CD4-positive, alpha-beta T cell treated with Interferon alpha-2 for 1 hour (primary cell): ENCODE results near the gene PGLYRP4.
"Not testable (repeated sequence)": the region's sequence is repeated elsewhere in the genome, so short reads cannot be mapped to it uniquely, and the experiment has no call there.

ENCODE experiments used
- DNase-seq, 2 donors: peaks; one replicate each; pipeline ENCODE4 v3.0.0-alpha.2; 2020 to 2022

PGLYRP4 gene

GRCh38 chr1:153355445-153356071 lies 6.9 kb upstream of the PGLYRP4 start:
- peak; percentile 49 to 59 for DNase-seq

- DNase-seq: no peak
Observed at GRCh38 chr1:153354515-153355193, 6.0 kb upstream of the PGLYRP4 start.

GRCh38 chr1:153353226-153353947 lies 4.7 kb upstream of the PGLYRP4 start:
- DNase-seq: no peak

- peak; percentile 60 to 69 for DNase-seq
Observed at GRCh38 chr1:153352523-153352922, 3.9 kb upstream of the PGLYRP4 start.

GRCh38 chr1:153350321-153350957 lies 1.8 kb upstream of the PGLYRP4 start:
- no peak for DNase-seq

- DNase-seq: no peak
Observed at GRCh38 chr1:153349363-153350320, 1.0 kb upstream of the PGLYRP4 start.

- DNase-seq: no peak
Observed at GRCh38 chr1:153347856-153348255, 785 bp downstream of the PGLYRP4 start.

- not testable (repeated sequence) for DNase-seq
Observed at GRCh38 chr1:153347049-153347448, 1.6 kb downstream of the PGLYRP4 start.

- DNase-seq: no peak
Observed at GRCh38 chr1:153346077-153346723, 2.4 kb downstream of the PGLYRP4 start.

DNA sequence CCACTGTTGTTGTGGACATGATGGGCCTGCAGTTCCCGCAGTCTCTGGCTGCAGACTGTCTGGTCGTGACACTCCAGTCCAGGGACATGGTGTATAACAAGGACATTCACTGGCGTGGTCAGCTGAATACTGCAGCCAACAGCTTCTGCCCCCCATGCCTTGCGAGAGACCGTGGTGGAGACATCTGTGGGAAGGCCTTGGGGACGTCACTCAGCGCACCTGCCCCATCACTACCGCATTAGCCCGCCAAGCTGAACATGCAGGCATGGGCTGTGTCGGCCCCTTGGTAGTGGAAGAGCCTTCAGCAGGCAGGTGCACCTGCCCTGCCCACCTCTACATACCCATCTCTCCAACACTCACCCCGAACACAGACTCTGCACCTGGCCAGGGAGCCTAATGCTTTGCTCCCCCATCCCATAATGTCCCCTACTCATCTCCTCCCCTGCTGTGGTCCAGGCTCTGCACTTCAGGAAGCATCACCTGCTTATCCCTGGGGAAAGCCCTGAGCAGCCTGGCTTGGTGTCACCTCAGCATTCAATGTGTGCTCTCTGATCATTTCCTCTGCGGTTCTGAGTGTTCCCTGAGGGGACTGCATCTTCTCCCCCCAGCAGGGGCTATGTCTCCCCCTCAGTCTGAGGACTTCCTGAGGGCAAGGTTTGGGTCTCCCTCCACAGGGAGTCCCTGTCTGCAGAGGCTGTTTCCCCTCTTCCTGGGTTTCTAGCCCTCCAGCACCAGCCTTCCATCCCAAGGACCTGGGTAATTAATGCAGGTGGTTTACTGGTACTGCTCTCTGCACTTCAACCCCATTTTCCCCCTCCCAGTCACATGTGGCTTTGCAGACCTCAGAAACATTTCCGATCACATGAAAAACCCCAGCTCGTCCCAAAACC lies 3.2 kb downstream of the PGLYRP4 start:
- no peak for DNase-seq

DNA sequence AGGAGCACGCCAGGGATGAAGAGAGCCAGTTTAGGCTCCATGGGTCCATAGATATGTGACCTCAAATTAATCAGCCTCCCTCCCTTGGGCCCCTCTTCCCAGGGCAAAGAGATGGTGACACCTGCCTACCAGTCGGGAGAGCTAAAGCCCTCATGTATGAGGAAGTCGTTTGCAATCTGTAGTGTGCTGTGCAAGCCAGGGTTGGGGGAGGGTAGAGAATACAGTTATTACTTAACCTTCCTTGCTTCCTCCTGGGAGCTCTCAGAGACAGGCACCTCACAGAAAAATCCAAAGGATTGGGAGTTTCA lies 4.0 kb downstream of the PGLYRP4 start:
- DNase-seq: no peak

GRCh38 chr1:153343811-153344717 lies 4.6 kb downstream of the PGLYRP4 start:
- no peak for DNase-seq

DNA sequence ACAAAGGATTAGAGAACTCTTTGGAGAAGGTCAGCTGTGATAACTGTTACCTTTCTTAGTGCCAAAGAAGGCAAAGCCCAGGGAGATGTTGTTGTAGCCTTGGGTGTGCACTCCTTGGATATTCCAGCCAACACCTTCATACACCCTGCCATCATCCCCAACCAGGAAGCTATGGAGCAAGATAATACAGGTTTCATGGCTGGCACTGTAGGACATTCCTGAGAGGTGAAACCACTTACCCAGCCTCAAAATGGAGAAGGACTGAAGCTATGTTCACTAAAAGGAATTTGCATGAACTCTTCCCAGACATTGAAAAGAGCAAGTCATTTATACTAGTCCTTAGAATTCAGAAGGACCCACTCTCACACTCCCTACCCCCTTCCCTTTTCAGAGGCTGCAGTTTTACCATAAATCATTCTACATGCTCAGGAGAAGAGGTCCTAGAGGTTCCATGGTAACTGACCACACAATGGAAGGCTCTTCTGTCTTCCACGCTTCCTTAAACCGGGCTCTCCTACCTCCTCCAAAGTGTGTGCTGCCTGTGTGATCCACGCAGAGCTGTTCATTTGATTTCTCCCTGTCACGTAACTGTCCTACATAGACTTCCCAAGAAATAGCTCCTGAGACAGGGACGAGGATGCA lies 5.5 kb downstream of the PGLYRP4 start:
- no peak for DNase-seq

DNA sequence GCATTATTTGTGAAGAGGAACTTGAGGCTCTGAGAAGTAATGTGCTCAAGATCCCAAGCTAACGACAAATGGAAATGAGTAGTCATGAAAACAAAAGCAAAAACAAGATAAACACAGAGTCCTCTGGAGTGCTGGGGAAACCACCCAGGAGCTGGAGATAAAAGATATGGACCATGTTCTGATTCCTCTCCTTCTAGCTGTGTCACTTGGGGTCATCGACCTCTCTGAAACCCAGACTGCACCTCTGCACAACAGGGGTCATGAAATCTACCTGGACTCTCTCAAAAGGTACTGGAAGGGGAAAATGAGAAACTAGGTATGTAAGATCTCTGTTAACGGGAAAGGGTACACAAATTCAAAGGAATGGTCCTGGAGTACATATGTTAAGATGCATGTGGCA lies 6.5 kb downstream of the PGLYRP4 start:
- no peak for DNase-seq

- DNase-seq: no peak
Observed at GRCh38 chr1:153341431-153341934, 7.2 kb downstream of the PGLYRP4 start.

DNA sequence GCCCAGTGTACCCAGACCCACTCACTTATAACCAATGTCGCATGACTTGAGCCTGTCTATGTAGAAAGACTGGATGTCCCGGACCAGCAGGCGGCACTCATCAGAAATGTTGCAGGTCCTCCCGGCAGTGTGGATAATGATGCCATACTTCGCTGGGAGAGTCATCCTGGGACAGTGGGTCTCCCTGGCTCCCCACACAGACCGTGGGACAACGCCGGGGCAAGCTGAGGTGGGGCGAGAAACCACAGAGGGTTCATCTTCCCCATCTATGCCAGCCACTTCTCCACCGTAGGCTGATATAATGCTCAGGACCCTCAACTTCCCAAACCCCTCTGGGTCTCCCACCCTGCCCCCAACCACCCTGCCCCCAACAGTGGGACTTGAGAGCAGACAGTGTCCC lies 8.3 kb downstream of the PGLYRP4 start:
- no peak for DNase-seq

- no peak for DNase-seq
Observed at GRCh38 chr1:153339802-153340201, 8.8 kb downstream of the PGLYRP4 start.

GRCh38 chr1:153337980-153338853 lies 10.4 kb downstream of the PGLYRP4 start:
- no peak for DNase-seq
